Thyroid gland (tissue), 4 donors: ENCODE data around the gene GRM7. TPM values are rescaled to one million over a fixed set of nuclear protein-coding genes. Genes with fewer than 3 reads are reported as not detected.

Source experiments
- DNase-seq, 2 donors: peaks; one replicate each; pipeline ENCODE4 v3.0.0-alpha.2; 2019
- H3K27ac ChIP-seq, 3 donors: fragments of 200-600 bp; sonication (generic); 1 replicate in 2 of 3; 2 replicates in 1 of 3; pipeline ENCODE4 v1.5.1; 2016 to 2019; ENCODE audit warnings: mild to moderate bottlenecking in 1 of 3, moderate library complexity in 1 of 3
- H3K27me3 ChIP-seq: fragments of 200-600 bp; sonication (generic); one replicate; pipeline ENCODE4 v1.5.1; 2019
- H3K36me3 ChIP-seq, 2 donors: fragments of 200-600 bp; sonication (generic); one replicate each; pipeline ENCODE4 v1.5.1; 2016 to 2019
- H3K4me1 ChIP-seq, 2 donors: fragments of 200-600 bp; sonication (generic); one replicate each; pipeline ENCODE4 v1.5.1; 2017 to 2019
- H3K4me3 ChIP-seq, 3 donors: fragments of 200-600 bp; sonication (generic); replicated peaks in 1 of 3; 1 replicate in 2 of 3; 2 replicates in 1 of 3; pipeline ENCODE4 v1.5.1; 2016; ENCODE audit warnings: mild to moderate bottlenecking in 1 of 3
- H3K9me3 ChIP-seq: fragments of 200-600 bp; sonication (generic); one replicate; pipeline ENCODE4 v1.5.1; 2017
- CTCF ChIP-seq, 6 experiments: fragments of 200-600 bp in 3 of 6; fragments of 450-650 bp in 3 of 6; sonication (generic) in 3 of 6; IDR thresholded peaks; one replicate each; pipeline ENCODE4 v1.5.1; 2016 to 2019; ENCODE audit warnings: antibody characterized with exemption in 6 of 6, mild to moderate bottlenecking in 2 of 6, inconsistent platforms in 1 of 6, moderate library complexity in 1 of 6
- POLR2A ChIP-seq, 2 donors: fragments of 450-650 bp; IDR thresholded peaks; one replicate each; pipeline ENCODE4 v1.6.1; 2017; ENCODE audit warnings: antibody characterized with exemption in 2 of 2, mild to moderate bottlenecking in 2 of 2, moderate library complexity in 1 of 2
- WGBS, 2 donors: methylation state at CpG; one replicate each; pipeline ENCODE4 v1.1.5; 2017; 5-methylcytosine and 5-hydroxymethylcytosine counted together
- intact Hi-C: fragments of 100-400 bp; cut with DNase I; formaldehyde crosslinking; loops from one replicate; pipeline ENCODE4 v1.15.1; 2023
- total RNA-seq, 4 donors: library from RNA; depleted of rRNA; stranded (reverse); fragments of >200 nt; gene quantifications; one replicate each; pipeline ENCODE4 v1.2.3, GENCODE V29; 2016

GRM7 gene
- total RNA-seq, 4 donors from 2014 or later: 0.11 to 0.81 (median 0.60) TPM

- WGBS, 2 donors: 92 to 94% methylated on average over 4 of the region's 4 CpGs
- Histone ChIP-seq H3K9me3 (no peaks in the 10 kb centered on the region), H3K36me3 (no peaks in the 10 kb centered on the region), H3K4me1 (no peaks in the 10 kb centered on the region), H3K4me3 (no peak overlapping the region), H3K27ac (no peak overlapping the region), H3K27me3 (no peaks in the 10 kb centered on the region)
- TF ChIP-seq POLR2A (IDR thresholded peaks at IDR 0.05): no peak
- TF ChIP-seq CTCF (IDR thresholded peaks at IDR 0.05): no peak
- intact Hi-C loops: no loop called here
- no peak for DNase-seq
Measured at GRCh38 chr3:7226393-7226792, 365.5 kb downstream of the GRM7 start.

- no peak overlapping the region for H3K27ac ChIP-seq
- no peak overlapping the region for H3K4me3 ChIP-seq
- intact Hi-C loops: no loop called here
- H3K9me3 ChIP-seq: no peaks in the 10 kb centered on the region
- no peak for TF ChIP-seq POLR2A (IDR thresholded peaks at IDR 0.05)
- TF ChIP-seq CTCF (IDR thresholded peaks at IDR 0.05): no peak
- DNase-seq: no peak
- no peaks in the 10 kb centered on the region for H3K4me1 ChIP-seq
- no peaks in the 10 kb centered on the region for H3K27me3 ChIP-seq
- H3K36me3 ChIP-seq: no peaks in the 10 kb centered on the region
- WGBS, 2 donors: 95 to 100% methylated on average over 1 of the region's 1 CpG
Measured at GRCh38 chr3:7238565-7239295, 377.8 kb downstream of the GRM7 start.

GRCh38 chr3:7241584-7242302 is 380.8 kb downstream of the GRM7 start:
- WGBS, 2 donors: 79 to 82% methylated on average over 4 of the region's 4 CpGs
- TF ChIP-seq CTCF (IDR thresholded peaks at IDR 0.05) (no peak), POLR2A (IDR thresholded peaks at IDR 0.05) (no peak)

GRCh38 chr3:7242303-7242635 is 381.4 kb downstream of the GRM7 start:
- intact Hi-C loops: no loop called here
- Histone ChIP-seq H3K9me3 (no peaks in the 10 kb centered on the region), H3K27ac (no peak overlapping the region), H3K4me1 (no peaks in the 10 kb centered on the region), H3K27me3 (no peaks in the 10 kb centered on the region), H3K4me3 (no peak overlapping the region), H3K36me3 (no peaks in the 10 kb centered on the region)
- DNase-seq: no peak
- no peak for TF ChIP-seq POLR2A (IDR thresholded peaks at IDR 0.05)
- TF ChIP-seq CTCF (IDR thresholded peaks at IDR 0.05): no peak

More at GRCh38 chr3:7241584-7242302, 380.8 kb downstream of the GRM7 start:
- no peak overlapping the region for H3K4me3 ChIP-seq
- H3K4me1 ChIP-seq: no peaks in the 10 kb centered on the region
- no peaks in the 10 kb centered on the region for H3K36me3 ChIP-seq
- no peaks in the 10 kb centered on the region for H3K27me3 ChIP-seq
- intact Hi-C loops: no loop called here
- H3K9me3 ChIP-seq: no peaks in the 10 kb centered on the region
- no peak for DNase-seq
- no peak overlapping the region for H3K27ac ChIP-seq

- WGBS, 2 donors: 87 to 91% methylated on average over 5 of the region's 5 CpGs
- Histone ChIP-seq H3K27ac (no peak overlapping the region), H3K4me3 (no peak overlapping the region), H3K9me3 (no peaks in the 10 kb centered on the region), H3K4me1 (no peaks in the 10 kb centered on the region), H3K27me3 (no peaks in the 10 kb centered on the region), H3K36me3 (no peaks in the 10 kb centered on the region)
- TF ChIP-seq CTCF (IDR thresholded peaks at IDR 0.05): no peak
- TF ChIP-seq POLR2A (IDR thresholded peaks at IDR 0.05): no peak
- no peak for DNase-seq
- intact Hi-C loops: no loop called here
Measured at GRCh38 chr3:7249493-7250076, 388.7 kb downstream of the GRM7 start.
